HK-2 (cell line): Measurements from ENCODE around the gene HOXA7.

Experiments
- DNase-seq: peaks from one replicate; pipeline ENCODE4 v3.0.0-alpha.2; 2018; ENCODE audit not compliant: unreplicated experiment

HOXA7 gene

DNA sequence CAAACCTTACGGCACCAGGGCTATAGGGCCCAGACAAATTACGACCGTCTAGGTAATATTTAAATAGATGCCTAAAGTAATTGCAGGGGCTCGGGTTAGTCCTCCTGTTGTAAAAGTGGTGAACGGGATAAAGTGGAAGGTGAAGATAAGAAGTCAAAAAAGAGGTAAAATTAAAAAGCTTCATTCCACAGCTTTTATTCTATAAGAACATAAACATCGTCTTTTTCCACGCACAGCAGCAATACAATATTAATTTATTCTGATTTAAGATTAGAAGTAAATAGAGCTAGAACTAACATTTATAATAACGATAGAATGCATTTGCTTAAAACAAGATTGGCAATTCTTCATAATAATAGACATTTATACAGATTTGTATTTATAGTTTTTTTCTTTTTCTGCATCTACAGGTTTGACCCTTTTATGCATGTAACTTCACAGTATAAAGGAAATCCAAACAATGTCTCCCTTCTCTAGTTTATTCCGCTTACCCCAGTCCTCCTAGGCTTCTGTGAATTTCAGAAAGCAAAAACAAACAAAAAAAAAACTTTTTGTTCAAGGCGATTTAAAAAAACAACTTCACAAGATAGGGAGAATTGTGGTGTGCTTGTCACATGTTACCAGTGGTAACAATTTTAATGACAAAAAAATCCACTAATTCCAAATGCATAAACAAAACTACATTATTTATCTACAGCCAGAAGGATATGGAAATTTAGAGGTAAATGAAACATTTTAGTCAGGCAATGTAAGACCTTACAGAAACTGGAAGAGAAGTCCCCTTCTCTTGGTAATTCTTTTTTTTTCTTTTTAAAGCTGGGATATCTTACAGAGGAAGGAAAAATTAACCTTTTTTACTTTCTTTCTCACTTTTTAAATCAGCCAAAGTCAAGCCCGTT, 14.2 kb upstream of the HOXA7 start:
- DNase-seq, result no peak

DNA sequence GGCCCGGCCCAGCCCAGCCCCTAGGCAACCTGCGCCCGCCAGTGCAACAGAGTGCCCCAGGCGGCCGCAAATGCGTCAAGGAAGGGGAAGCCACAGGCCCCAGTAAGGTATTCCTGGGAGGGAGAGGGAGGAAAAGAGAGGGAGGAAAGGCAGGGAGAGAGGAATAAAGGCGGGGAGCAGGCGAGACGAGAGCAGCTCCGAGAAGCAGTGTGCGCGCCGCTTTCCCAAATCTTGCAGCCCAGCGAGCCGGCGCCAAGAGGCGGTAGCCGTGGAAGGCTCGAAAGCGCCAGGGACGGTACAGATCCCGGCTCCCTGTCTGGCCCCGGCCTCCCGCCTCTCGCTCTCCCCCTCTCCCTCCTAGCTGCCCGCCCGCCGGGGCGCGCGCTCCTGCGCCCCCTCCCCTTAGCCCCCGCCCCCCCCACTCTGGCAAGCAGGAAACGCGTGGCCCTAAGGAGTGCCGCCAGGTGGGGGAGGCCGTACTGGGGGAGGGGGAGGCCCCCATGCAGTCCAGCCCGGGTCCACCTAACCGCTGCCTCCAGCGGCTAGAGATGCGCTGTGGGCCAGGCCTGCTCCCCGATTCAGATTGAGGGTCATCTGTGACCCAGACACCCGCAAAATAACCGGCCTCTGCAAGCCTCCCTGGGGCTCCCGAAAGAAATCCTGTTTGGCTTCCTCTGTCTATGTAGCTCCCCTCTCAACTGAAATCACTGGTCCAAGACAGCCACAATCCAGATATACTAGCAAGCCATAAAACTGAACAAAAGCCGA, 13.4 kb upstream of the HOXA7 start:
- peak; percentile 79 for DNase-seq

DNA sequence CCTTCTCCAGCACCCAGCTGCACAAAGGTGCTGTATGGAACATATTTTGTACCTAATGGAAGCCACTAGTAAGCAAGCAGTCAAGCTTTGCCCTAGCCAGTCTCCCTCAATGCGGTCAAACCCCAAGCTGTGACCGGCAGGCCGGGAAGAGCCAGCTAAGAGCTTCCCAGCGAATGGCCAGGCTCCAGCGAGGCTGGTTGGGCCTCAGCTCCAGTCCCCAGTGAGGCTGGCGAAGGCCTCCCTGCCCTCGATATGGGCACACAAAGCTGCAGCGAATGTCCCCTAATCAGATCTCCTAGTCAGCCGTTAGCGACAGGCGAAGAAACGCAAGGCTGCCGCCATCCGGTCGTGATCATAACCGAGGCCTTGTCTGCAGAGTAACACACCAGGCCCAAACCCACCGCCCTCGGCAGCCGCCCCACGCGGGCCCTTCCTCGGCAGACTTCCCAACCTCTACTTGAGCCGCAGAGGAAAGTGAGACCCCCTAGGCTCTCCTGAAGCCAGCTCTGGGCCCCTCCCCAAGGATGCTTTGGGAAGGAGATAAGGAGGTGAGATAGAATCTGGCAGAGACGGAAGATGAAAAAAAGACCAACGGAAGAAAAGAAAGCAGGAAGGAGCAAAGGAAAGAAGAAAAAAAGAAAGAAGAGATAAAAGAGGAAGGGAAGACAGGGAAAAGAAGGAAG, 11.9 kb upstream of the HOXA7 start:
- DNase-seq, result peak; percentile 74

DNA sequence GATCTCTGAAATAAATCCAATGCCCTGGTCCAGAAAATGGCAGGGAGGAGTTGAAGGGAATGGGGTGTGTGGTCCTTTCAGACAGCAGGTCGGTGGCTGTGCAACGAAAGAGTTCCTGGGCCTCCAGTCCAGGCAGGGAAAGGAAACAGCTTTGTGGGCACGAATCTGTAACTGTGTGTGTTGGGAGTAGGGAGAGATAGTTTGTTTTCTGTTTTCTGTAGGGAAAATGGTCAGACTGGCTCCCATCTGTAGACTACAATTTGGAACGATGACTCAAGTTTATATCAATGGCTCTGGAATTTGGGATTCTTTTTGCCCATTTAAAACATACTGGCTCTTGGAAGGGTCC, 11.4 kb upstream of the HOXA7 start:
- DNase-seq, result no peak

DNA sequence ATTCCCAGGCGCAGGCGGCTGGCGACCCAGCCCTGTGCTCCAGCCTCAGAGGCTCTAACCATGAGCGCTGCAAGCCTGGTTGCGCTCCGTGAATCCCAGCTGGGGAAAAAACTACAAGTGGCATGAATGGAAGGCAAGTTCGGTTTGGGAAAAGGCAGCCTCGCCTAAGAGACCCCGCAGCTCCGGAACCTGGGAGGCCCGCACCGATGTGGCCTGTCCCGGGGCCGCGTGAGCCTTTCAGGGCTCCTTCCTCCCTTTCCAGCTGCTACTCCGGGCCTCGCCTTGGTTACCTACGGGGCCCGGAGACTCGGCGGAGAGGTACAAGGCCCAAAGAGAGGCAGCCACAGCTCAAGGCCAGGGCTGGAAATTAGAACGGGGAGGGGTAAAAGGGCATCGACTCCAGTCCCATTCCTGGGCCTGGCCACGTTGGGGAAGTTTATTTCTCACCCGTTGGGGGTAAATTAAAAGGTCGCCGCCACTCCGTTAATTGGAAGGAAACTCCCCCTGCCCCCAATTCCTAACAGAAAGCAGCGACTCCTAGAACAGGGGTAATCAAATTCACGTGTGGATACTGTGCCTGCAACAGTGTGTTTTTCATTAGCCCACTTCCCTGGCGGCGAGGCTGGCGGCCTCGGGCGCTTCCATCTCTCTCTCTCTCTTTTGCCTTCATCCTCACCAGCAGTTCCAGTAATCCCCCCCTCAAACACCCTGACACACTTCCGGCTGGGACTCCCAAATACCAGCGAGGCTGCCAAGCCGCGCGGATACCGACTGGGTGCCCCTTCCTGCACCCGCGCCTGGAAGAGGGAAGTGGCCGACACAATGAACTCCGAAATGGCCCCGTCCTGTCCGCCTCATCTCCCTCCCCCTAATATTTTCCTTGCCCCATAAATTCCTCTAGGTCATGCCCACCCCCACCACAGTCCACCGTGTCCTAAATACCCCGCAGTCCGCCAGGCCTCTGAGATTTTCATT, 10.3 kb upstream of the HOXA7 start:
- DNase-seq, result peak; percentile 83

DNA sequence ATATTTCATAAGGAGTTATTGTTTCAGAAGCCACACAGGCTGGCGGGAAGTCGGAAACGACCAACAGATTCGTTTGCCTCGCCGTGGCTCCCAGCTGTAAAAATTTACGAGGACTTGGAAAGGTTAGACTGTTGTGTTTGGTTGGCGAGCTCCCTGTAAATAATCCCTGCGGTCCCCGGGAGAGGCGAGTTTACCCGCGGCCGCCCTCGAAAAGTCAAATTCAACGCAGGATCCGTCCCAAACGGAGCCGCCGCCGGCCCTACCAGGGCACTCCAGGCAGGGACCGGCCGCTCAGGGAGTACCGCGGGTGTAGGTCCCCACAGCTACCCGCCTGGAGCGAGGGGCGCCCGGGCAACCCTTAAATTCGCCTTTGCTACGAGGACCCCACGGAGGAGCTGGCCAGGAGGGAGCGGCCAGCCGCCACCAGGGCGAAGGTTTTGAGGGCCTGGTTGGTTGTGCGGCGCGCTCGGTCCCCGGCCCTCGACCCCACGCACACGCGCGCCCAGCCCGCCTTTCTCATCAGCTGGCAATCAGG, 9.6 kb upstream of the HOXA7 start:
- peak; percentile 56 for DNase-seq

DNA sequence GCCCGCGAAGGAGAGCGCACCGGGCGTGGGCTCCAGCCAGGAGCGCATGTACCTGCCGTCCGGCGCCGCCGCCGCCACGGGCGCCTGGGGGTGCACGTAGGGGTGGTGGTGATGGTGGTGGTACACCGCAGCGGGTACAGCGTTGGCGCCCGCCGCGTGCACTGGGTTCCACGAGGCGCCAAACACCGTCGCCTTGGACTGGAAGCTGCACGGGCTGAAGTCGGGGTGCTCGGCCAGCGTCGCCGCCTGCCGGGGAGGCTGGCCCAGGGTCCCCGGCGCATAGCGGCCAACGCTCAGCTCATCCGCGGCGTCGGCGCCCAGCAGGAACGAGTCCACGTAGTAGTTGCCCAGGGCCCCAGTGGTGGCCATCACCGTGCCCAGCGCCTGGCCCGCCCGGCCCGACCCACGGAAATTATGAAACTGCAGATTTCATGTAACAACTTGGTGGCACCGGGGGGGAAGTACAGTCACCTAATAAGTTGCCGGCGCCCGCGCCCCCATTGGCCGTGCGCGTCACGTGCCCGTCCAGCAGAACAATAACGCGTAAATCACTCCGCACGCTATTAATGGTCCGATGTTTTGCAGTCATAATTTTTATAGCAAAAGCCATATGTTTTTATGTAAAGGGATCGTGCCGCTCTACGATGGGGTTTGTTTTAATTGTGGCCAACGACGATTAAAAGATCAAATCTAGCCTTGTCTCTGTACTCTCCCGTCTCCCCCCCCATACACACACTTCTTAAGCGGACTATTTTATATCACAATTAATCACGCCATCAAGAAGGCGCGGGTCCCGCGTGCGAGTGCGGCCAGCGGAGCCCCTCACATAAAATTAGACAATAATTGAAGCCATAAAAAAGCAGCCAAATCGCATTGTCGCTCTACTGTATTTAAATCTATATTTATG, 8.9 kb upstream of the HOXA7 start, which contains the start of gene HOXA9:
Gene HOXA9 (minus strand): TSS at position 449 of the 907 bp plus-strand sequence. CDS start 80 bp downstream, at position 369.
- DNase-seq, result peak; percentile 86

DNA sequence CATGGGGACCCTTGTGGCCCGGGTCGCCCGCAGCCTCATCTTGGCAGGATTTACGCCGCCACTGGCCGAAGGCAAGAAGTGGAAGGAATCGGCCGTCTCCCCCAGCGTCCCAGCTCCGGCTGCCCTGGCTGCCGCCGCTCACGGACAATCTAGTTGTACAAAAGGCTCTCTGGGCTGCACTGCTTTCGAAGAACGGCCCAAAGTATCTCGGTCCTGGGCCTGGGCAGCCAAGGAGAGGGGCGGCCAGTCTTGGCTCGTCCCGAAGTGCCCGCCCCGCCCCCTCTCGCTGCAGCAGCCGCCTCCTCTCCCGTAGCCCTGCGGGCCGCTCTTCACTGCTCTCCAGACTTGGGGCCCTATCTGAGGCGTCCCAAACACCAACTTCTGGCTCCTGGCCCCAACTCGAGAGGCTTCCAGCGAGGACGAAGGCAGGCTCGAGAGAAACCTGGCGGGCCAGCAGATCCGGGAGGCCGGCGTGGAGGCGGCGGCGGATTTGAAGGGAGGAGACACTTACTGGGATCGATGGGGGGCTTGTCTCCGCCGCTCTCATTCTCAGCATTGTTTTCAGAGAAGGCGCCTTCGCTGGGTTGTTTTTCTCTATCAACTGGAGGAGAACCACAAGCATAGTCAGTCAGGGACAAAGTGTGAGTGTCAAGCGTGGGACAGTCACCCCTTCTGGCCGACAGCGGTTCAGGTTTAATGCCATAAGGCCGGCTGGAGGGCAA, 8.1 kb upstream of the HOXA7 start:
- peak; percentile 56 for DNase-seq

DNA sequence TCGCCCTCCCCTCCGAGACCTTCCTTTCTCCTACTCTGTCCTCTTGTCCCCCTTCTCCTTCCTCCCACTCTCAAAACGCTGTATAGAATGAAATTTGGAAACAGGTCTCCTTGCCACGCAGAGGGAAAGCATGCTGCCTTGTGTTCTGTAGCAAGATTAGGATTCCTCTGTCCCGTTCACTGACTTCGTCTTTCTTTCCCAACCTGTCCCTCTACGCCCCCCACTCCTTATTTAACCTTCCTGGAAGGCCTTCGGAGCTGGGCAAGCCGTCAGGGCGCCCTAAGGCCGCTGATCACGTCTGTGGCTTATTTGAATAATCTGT, 7.5 kb upstream of the HOXA7 start:
- no peak for DNase-seq

DNA sequence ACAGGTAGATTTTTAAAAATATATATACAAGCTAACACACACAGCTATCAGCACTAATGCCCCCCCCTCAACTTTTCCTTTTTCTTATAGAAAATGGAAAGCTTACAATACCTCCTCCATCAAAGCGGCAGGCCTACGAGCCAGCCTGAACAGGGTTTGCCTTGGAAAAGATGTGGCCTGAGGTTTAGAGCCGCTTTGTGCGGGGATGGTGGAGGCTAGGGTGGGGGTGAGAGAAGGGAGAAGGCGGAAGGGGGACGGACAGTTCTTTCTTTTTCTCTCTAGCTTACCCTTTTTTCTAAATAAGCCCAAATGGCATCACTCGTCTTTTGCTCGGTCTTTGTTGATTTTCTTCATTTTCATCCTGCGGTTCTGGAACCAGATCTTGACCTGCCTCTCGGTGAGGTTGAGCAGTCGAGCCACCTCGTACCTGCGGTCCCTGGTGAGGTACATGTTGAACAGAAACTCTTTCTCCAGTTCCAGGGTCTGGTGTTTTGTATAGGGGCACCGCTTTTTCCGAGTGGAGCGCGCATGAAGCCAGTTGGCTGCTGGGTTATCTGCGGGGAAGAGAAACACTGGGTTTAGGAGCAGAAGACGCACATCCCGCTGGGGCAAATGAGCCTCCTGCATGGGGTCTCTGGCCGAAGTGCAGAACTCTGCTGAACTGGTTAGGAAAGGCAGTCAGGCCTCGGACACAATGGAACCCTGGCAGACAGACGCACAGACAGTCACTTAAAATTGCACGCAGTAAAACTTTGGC, 7.0 kb upstream of the HOXA7 start:
- no peak for DNase-seq

DNA sequence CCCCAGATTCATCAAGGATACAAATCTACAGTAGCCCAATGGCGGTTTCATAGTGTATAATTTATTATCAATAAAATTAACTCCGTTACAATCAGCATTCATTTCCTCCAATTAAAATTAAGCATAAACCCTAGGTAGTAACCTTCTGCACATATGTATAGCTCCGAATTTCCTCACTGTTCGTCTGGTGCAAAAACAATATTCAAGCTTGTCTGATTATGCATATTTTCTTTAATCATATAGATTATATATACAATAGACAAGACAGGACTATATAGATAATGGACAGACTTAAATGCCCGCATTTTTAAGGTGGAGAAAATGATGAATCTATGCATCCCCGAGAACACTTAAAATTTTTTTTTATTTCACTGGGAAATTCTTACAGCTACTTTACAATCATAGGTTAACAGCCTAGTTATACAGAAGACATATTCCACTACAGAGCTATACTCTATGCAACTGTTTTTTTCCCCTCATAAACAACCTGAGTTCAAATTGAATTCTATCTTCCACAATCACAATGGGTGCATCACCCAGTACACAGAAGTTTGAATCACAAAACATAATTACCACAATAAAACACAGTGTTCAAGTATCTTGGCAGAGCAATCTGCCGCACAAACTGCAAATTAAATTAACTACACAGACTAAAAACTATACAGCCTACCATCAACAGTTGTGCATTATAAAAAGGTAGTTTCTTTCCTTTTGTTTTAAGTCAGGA, 6.2 kb upstream of the HOXA7 start:
- DNase-seq, result no peak

DNA sequence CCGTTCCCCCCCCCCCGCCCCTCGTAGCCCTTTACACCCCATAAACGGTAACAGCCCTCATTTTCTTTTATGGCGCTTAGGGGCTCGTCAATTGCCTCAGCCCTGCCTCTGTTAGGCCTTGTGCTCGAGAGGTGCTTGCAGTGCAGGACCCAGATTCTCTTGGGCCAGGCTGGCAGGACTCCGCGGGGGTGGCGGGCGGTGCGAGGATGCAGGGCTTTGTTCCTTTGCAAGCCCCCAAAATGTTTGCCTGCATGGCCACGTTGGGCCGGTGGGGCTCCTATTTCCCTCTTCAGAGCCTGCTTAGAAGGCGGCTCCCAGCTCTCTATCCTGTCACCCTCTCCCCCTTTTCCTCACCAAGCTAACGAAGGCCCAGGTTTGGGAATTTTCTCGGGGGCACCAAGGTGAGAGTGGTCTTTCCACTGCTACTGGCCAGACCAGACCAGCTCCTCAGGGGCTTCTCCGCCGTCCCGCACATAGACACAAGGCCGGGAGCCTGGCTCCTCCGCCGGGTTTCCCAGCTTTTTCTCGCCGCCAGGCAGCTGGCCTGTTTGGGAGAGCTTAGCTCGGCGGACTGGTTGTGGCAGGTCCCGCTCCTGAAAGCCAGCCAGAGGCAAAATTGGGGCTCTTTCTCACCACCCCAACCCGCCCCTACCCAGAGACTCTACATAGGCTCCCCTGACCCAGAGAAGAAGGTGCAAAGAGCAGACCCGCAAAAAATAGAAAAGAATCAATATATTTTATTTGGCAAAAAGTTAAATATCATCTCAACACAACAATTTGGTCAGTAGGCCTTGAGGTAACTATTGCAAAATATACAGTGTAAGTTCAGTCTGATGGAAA, 5.5 kb upstream of the HOXA7 start:
- no peak for DNase-seq

DNA sequence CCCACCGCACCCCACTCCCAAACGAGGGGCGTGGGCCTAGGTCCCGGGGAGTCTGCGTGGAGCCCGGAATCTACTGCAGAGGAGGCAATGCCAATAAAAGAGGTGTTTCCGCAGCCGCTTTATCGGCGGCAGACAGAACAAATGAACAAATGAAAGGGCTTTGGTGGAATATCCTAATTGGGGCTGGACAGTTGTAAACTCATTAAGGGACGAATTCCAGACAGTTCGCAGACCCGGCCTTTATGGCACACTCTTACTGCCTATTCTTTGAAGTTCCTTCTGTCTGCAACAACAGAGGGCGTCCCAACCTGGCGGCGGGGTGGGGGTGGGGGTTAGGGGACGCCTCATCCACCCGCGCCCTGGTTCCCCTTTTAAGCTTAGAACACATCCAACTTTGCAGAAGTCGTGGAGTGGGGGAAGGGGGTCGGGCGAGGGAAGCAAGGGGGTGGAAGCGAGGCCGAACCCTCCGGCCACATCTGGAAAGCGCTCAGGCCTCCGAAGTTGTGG, 4.8 kb upstream of the HOXA7 start:
- peak; percentile 76 for DNase-seq

DNA sequence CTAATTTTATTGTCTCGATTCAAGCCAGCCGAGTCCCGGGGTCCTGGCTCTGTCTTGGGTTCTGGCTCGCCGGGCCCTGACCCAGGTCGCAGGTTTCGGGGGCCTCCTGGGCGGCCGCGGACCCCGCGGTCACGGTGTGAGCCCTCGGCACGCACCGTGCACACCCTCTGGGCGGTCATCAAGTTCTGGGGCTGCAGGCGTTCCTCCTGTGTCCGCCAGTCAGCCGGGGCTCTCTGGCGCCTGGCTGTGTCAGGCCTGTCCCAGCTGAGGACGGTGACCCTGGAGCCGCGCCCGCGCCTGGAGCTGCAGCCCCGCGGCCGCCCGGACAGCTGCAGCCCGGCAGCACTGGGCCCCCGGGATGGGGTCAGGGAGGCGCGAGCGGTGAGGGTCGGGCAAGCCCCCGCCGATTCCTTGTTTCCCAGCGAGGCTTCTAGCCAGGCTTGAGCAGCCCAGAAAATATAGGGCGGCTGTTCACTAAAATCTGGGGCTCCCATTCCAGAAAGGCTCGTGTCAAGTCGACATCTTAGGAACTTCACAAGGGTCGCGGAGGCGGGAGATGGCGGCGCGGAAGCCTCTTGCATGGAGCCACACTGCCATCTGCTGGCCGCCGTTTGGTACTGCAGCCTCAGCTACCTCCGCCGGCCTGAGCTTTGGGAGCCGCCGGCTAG, 4.2 kb upstream of the HOXA7 start:
- DNase-seq, result peak; percentile 94

DNA sequence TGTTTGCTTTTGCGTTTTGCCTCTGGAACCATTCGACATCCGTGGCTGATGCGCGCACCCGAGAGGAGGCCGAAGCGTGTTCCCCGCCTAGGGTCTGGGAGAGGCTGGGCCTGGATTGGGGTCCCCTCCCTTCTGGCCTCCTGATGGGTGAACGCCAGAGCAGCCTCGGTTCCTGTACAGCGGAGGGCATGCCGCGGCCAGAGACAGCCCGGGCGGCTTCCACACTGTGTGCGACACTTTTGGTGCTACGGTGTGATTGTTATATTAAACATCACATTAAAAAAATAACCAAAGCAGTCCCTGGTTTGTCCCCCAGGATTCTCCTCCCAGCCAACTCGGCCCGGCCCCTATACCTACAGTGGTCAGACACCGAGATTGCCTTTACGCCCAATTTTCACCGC, 3.7 kb upstream of the HOXA7 start:
- DNase-seq, result no peak
